DOHH2 (cell line): ENCODE data around the gene MRPL55.
A peak's percentile ranks its signal among the peaks of the same experiment; 100 is the strongest.
"Not testable (repeated sequence)": the region's sequence is repeated elsewhere in the genome, so short reads cannot be mapped to it uniquely, and the experiment has no call there.

ENCODE experiments used
- H3F3A ChIP-seq: fragments of 200-600 bp; sonication (generic), shearing (Covaris generic); 2 replicates; pipeline ENCODE4 v1.6.0; 2016; ENCODE audit warnings: antibody characterized with exemption, mild to moderate bottlenecking; ENCODE audit not compliant: control insufficient read depth, insufficient read depth
- H3K27ac ChIP-seq: fragments of 200-600 bp; sonication (generic); 2 replicates; pipeline ENCODE4 v1.5.1; 2014; ENCODE audit warnings: low read depth, mild to moderate bottlenecking, low read length, moderate library complexity
- H3K27me3 ChIP-seq: fragments of 200-600 bp; sonication (generic); 2 replicates; pipeline ENCODE4 v1.6.1; 2014; ENCODE audit warnings: mild to moderate bottlenecking, low read length, mixed read lengths; ENCODE audit not compliant: control insufficient read depth
- H3K36me3 ChIP-seq: fragments of 200-600 bp; sonication (generic); 2 replicates; pipeline ENCODE4 v1.6.1; 2014; ENCODE audit warnings: mild to moderate bottlenecking, low read length, moderate library complexity, mixed read lengths; ENCODE audit not compliant: control insufficient read depth
- H3K4me1 ChIP-seq: fragments of 200-600 bp; sonication (generic); 2 replicates; pipeline ENCODE4 v1.6.1; 2014; ENCODE audit warnings: mild to moderate bottlenecking, low read length, mixed read lengths; ENCODE audit not compliant: control insufficient read depth
- H3K4me2 ChIP-seq: fragments of 200-600 bp; sonication (generic); 2 replicates; pipeline ENCODE4 v1.6.0; 2014; ENCODE audit warnings: mild to moderate bottlenecking, low read length, moderate library complexity
- H3K4me3 ChIP-seq: fragments of 200-600 bp; sonication (generic); 2 replicates; pipeline ENCODE4 v1.5.1; 2014; ENCODE audit warnings: mild to moderate bottlenecking, low read length, mixed read lengths
- H3K79me2 ChIP-seq: fragments of 200-600 bp; sonication (generic); 2 replicates; pipeline ENCODE4 v1.6.1; 2014; ENCODE audit warnings: mild to moderate bottlenecking, low read length, mixed read lengths; ENCODE audit not compliant: control insufficient read depth
- H3K9me2 ChIP-seq: fragments of 200-600 bp; sonication (generic); replicated peaks from 2 replicates; pipeline ENCODE4 v1.6.1; 2014; ENCODE audit warnings: mild to moderate bottlenecking, low read length, mixed read lengths; ENCODE audit not compliant: control insufficient read depth
- H3K9me3 ChIP-seq: fragments of 200-600 bp; sonication (generic); 2 replicates; pipeline ENCODE4 v1.6.1; 2014; ENCODE audit warnings: antibody characterized with exemption, low read length, mixed read lengths; ENCODE audit not compliant: control insufficient read depth, insufficient read depth
- H4K20me1 ChIP-seq: fragments of 200-600 bp; sonication (generic); 2 replicates; pipeline ENCODE4 v1.6.0; 2014; ENCODE audit warnings: low read depth, mild to moderate bottlenecking, antibody characterized with exemption, low read length, moderate library complexity; ENCODE audit not compliant: control insufficient read depth, insufficient read depth
- EZH2phosphoT487 ChIP-seq: fragments of 200-600 bp; sonication (generic); IDR thresholded peaks from 2 replicates; pipeline ENCODE4 v1.6.1; 2017; ENCODE audit warnings: borderline replicate concordance, mild to moderate bottlenecking, antibody characterized with exemption, low read length, moderate library complexity, mixed read lengths
- TF ChIP-seq, protein P1 (sequence below): fragments of 200-600 bp; sonication (generic); IDR thresholded peaks from one replicate; pipeline ENCODE4 v1.5.1; 2014; ENCODE audit warnings: antibody characterized with exemption, mild to moderate bottlenecking, low read depth, low read length; ENCODE audit not compliant: poor library complexity, severe bottlenecking

The MRPL55 gene

DNA sequence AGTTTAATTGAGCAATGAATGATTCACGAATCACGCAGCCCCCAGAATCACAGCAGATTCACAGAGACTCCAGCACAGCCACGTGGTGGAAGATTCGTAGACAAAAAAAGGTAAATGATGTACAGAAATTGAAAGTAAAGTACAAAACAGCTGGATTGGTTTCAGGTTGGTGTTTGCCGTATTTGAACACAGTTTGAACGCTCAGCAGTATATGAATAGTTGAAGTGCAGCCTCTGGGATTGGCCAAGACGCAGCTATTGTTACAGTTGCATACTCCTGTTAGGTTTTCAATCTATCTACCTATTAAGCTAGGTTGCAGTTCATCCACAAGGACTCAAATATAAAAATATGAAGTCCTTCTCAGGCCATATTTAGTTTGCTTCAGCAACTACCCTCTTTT is 3.1 kb upstream of the MRPL55 start:
- H3K27me3 ChIP-seq = no peaks in the 10 kb centered on the region
- peaks cover 18% of the 10 kb centered on the region for H3K79me2 ChIP-seq
- H3K9me2 ChIP-seq = no peaks in the 10 kb centered on the region
- no peak overlapping the region for H3K27ac ChIP-seq
- TF ChIP-seq EZH2phosphoT487 = no peak
- TF ChIP-seq, protein P1, sequence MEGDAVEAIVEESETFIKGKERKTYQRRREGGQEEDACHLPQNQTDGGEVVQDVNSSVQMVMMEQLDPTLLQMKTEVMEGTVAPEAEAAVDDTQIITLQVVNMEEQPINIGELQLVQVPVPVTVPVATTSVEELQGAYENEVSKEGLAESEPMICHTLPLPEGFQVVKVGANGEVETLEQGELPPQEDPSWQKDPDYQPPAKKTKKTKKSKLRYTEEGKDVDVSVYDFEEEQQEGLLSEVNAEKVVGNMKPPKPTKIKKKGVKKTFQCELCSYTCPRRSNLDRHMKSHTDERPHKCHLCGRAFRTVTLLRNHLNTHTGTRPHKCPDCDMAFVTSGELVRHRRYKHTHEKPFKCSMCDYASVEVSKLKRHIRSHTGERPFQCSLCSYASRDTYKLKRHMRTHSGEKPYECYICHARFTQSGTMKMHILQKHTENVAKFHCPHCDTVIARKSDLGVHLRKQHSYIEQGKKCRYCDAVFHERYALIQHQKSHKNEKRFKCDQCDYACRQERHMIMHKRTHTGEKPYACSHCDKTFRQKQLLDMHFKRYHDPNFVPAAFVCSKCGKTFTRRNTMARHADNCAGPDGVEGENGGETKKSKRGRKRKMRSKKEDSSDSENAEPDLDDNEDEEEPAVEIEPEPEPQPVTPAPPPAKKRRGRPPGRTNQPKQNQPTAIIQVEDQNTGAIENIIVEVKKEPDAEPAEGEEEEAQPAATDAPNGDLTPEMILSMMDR = no peak
- H3K4me3 ChIP-seq = no peak overlapping the region
- peaks cover 17% of the 10 kb centered on the region for H3K4me1 ChIP-seq
- H3K9me3 ChIP-seq = no peaks in the 10 kb centered on the region
- H4K20me1 ChIP-seq = no peaks in the 10 kb centered on the region
- H3K36me3 ChIP-seq = peaks cover 5% of the 10 kb centered on the region; the same call in 1 of the 2 replicates
- H3F3A ChIP-seq = peaks cover 5% of the 10 kb centered on the region; the same call in 1 of the 2 replicates
- no peak overlapping the region for H3K4me2 ChIP-seq

DNA sequence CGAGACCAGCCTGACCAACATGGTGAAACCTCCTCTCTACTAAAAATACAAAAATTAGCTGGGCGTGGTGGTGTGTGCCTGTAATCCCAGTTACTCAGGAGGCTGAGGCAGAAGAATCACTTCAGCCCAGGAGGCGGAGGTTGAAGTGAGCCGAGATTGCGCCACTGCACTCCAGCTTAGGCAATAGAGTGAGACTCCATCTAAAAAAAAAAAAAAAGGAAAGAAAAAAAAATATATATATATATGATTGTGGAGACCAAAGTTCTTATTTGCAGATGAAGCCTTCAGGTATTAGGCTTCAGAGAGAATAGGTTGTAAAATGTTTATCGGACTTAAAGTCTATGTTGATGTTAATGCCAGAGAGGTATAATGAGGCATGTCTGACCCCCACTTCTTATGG is 2.2 kb upstream of the MRPL55 start:
- peaks cover 17% of the 10 kb centered on the region for H3K4me1 ChIP-seq
- not testable (repeated sequence) for H3K9me2 ChIP-seq, H4K20me1 ChIP-seq, H3K27ac ChIP-seq, H3K4me3 ChIP-seq, H3F3A ChIP-seq, H3K9me3 ChIP-seq, H3K4me2 ChIP-seq, H3K27me3 ChIP-seq
- peaks cover 11% of the 10 kb centered on the region; the same call in 1 of the 2 replicates for H3K36me3 ChIP-seq
- peaks cover 18% of the 10 kb centered on the region for H3K79me2 ChIP-seq

DNA sequence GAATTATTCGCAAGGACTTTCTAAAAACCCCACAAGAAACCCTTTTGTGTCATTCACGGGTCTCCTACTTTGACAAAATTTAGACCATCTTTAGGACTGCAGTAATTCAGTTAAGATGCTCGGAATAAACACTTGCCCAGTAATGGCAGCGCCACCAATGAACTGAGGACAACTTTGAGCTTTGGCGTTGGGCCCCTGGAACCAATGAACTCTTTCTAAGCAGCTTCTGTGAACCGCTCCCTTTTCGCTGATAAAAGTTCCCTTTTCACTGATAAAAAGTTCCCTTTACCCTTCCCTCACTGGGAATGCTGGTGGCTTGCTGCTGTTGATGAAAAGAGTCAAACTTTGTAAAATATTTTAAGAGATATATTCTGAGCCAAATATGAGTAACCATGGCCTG is 1.5 kb upstream of the MRPL55 start:
- Histone ChIP-seq H3F3A (peaks cover 5% of the 10 kb centered on the region; the same call in 1 of the 2 replicates), H3K36me3 (peaks cover 19% of the 10 kb centered on the region; the same call in 1 of the 2 replicates), H3K4me3 (peak overlapping the region; percentile 96; the same call in 1 of the 2 replicates), H3K27me3 (no peaks in the 10 kb centered on the region), H3K79me2 (peaks cover 18% of the 10 kb centered on the region), H3K9me2 (no peaks in the 10 kb centered on the region), H3K4me2 (peak overlapping the region; percentile 85), H4K20me1 (no peaks in the 10 kb centered on the region), H3K27ac (no peak overlapping the region), H3K4me1 (peaks cover 17% of the 10 kb centered on the region), H3K9me3 (no peaks in the 10 kb centered on the region)
- TF ChIP-seq EZH2phosphoT487 = no peak
- TF ChIP-seq, protein P1 = no peak

DNA sequence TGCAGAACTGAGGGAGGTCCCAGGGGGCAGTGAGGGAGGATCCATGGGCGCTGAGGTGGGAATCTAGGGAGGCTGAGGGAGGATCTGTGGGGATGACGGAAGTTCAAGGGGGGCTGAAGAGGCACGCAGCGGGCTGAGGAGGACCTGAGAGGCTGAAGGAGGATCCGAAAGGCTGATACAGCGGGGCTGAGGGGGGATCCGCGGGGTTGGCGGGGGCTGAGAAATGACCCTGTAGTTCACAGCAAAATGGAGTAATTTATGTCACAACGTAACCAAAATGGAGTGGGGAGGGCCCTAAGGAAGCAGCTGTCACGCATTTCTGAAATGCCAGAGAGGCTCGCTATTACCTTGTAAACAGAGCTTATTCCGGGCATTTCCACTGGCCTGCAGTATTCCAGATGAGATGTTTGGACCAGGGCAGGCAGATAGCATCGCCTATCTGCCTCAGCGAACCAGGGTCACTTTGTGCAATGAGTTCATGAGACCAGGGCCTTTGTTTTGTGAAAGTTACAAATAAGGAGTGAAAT is 926 bp upstream of the MRPL55 start:
- no peak for TF ChIP-seq EZH2phosphoT487
- TF ChIP-seq, protein P1 = no peak
- peaks cover 18% of the 10 kb centered on the region for H3K79me2 ChIP-seq
- H3K4me1 ChIP-seq = peaks cover 17% of the 10 kb centered on the region
- H3F3A ChIP-seq = peaks cover 5% of the 10 kb centered on the region; the same call in 1 of the 2 replicates
- peak overlapping the region; percentile 85 for H3K4me2 ChIP-seq
- peak overlapping the region; percentile 96 for H3K4me3 ChIP-seq
- H4K20me1 ChIP-seq = no peaks in the 10 kb centered on the region
- H3K9me3 ChIP-seq = no peaks in the 10 kb centered on the region
- no peaks in the 10 kb centered on the region for H3K9me2 ChIP-seq
- H3K27ac ChIP-seq = no peak overlapping the region
- H3K36me3 ChIP-seq = peaks cover 20% of the 10 kb centered on the region; the same call in 1 of the 2 replicates
- no peaks in the 10 kb centered on the region for H3K27me3 ChIP-seq
